GDM1 (cell line): ENCODE measurements around the gene CREB3L2.

Experiments
- DNase-seq: peaks from one replicate; lab custom pipeline; 2025; lab: John Stamatoyannopoulos, UW

The CREB3L2 gene

GRCh38 chr7:137951700-137952425 lies 50.0 kb downstream of the CREB3L2 start:
- DNase-seq: no peak

GRCh38 chr7:137950967-137951366 lies 50.9 kb downstream of the CREB3L2 start:
- DNase-seq: no peak

- no peak for DNase-seq
These were observed 51.6 kb downstream of the CREB3L2 start for GRCh38 chr7:137950263-137950621.

- no peak for DNase-seq
These were observed 52.2 kb downstream of the CREB3L2 start for GRCh38 chr7:137949416-137950262.

GRCh38 chr7:137948845-137949330 lies 53.0 kb downstream of the CREB3L2 start:
- DNase-seq: no peak

- DNase-seq: no peak
These were observed 53.6 kb downstream of the CREB3L2 start for GRCh38 chr7:137948083-137948844.

GRCh38 chr7:137947046-137947445 lies 54.8 kb downstream of the CREB3L2 start:
- DNase-seq: no peak

- DNase-seq: no peak
These were observed 55.9 kb downstream of the CREB3L2 start for GRCh38 chr7:137946011-137946410.

GRCh38 chr7:137944168-137944567 lies 57.7 kb downstream of the CREB3L2 start:
- DNase-seq: no peak

GRCh38 chr7:137943132-137943551 lies 58.7 kb downstream of the CREB3L2 start:
- no peak for DNase-seq

GRCh38 chr7:137942484-137943115 lies 59.3 kb downstream of the CREB3L2 start:
- DNase-seq: no peak

- DNase-seq: no peak
These were observed 61.0 kb downstream of the CREB3L2 start for GRCh38 chr7:137940656-137941518.

GRCh38 chr7:137940218-137940617 lies 61.7 kb downstream of the CREB3L2 start:
- no peak for DNase-seq

- no peak for DNase-seq
These were observed 64.7 kb downstream of the CREB3L2 start for GRCh38 chr7:137937202-137937560.

- no peak for DNase-seq
These were observed 65.2 kb downstream of the CREB3L2 start for GRCh38 chr7:137936509-137937201.

GRCh38 chr7:137935884-137936508 lies 65.9 kb downstream of the CREB3L2 start:
- peak; percentile 82 for DNase-seq

- no peak for DNase-seq
These were observed 66.7 kb downstream of the CREB3L2 start for GRCh38 chr7:137934941-137935883.

- DNase-seq: no peak
These were observed 67.6 kb downstream of the CREB3L2 start for GRCh38 chr7:137934176-137934826.
